Measurements from ENCODE around the gene CDK19.

CDK19 gene

DNA sequence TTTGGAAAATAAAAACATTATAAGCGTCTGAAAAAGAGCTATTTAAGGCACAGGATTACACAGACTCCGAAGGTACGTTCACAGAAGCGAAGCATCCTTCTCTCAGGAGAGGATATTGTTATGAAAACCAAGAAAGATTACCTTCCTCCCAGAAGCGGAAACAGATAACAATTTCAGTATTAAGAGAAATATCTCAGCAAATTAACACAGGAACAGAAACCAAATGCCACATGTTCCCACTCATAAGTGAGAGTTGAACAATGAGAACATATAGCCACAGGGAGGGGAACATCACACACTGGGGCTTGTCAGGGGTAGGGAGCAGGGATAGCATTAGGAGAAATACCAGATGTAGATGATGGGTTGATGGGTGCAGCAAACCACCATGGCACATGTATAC is 109.7 kb downstream of the CDK19 start:
- DNase-seq (ENCODE audit: extremely low read depth in 1 of 2, low read depth in 1 of 2): no peak

DNA sequence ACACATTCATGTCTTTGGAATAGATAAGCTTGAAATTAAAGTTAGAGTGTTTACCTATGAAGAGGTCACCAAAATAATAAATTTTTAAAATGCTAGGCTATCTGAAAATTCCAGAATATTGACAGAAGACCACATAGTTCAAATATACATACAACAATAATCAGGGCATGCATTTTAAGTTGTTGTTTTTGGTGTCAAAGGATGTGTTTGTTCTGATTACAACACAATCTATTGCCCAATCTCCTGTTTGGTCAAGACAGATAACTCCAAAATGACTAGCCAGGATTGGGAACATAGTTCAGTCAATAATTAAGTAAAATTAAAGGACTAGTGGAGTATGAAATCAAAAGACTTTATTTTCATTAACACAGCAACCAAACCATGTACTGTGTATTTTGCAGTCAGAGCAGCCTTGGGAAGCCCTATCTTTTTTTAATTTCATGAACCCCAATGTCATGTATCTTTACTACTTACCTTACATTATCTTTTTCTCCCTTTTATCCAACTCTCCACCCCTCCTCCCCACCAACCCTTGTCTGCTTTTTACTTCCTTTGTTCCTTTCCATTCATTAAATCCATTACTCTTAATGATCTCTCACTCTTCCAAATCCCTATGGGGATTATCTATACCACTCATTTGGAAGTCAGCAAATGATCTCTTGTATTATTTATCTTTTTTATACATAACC is 111.2 kb downstream of the CDK19 start:
- no peak for DNase-seq (ENCODE audit: extremely low read depth in 1 of 2, low read depth in 1 of 2)

DNA sequence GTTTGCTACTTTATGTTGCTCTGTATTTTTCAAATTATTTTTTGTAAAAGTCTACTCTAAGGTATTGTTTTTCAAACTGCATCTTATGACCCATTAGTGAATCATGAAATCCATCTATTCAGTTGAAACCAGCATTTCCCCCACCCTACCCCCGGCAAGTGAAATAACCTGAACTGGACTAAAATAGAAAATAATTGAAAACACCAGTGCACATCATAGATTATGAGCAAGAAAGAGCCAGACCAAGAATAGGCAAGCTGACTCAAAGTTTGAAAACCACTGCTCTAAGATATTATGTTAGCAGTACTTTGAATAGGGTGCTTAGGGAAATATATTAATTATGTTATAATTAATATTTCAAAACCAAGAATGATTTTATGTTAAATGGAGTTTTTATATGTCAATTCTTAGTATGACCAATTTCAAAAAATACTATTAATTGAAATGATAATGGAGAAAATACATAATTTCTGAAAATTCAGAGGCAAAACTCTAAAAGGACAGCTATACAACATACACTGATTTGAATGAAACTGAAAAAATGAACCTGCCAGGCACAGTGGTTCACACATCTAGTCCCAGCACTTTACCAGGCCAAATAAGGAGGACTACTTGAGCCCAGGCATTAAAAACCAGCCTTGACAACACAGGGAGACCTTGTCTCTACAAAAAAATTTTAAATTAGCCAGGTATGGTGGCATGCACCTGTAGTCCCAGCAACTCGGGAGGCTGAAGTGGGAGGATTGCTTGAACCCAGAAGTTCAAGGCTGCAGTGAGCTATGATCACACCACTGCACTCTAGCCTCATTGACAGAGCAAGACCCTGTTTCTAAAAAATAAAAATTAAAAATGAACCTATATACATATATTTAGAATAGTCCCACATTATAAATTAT is 112.0 kb downstream of the CDK19 start:
- DNase-seq (ENCODE audit: extremely low read depth in 1 of 2, low read depth in 1 of 2): no peak

GRCh38 chr6:110699780-110700179 is 115.5 kb downstream of the CDK19 start:
- no peak for DNase-seq (ENCODE audit: extremely low read depth in 1 of 2, low read depth in 1 of 2)

GRCh38 chr6:110693994-110694393 is 121.3 kb downstream of the CDK19 start:
- no peak for DNase-seq (ENCODE audit: extremely low read depth in 1 of 2, low read depth in 1 of 2)

GRCh38 chr6:110693296-110693695 is 122.0 kb downstream of the CDK19 start:
- DNase-seq (ENCODE audit: extremely low read depth in 1 of 2, low read depth in 1 of 2): no peak

DNA sequence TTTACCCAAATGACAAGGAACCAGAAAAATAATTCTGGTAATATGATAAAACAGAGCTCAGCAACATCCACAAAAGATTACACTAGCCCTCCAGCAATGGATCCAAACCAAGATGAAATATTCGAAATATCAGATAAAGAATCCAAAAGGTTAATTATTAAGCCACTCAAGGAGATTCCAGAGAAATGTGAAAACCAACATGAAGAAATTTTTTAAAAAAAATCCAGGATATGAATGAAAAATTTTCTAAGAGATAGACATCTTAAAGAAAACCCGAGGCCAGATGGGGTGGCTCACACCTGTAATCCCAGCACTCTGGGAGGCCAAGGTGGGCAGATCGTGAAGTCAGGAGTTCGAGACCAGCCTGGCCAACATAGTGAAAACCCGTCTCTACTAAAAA is 124.4 kb downstream of the CDK19 start:
- DNase-seq (ENCODE audit: extremely low read depth in 1 of 2, low read depth in 1 of 2): no peak

DNA sequence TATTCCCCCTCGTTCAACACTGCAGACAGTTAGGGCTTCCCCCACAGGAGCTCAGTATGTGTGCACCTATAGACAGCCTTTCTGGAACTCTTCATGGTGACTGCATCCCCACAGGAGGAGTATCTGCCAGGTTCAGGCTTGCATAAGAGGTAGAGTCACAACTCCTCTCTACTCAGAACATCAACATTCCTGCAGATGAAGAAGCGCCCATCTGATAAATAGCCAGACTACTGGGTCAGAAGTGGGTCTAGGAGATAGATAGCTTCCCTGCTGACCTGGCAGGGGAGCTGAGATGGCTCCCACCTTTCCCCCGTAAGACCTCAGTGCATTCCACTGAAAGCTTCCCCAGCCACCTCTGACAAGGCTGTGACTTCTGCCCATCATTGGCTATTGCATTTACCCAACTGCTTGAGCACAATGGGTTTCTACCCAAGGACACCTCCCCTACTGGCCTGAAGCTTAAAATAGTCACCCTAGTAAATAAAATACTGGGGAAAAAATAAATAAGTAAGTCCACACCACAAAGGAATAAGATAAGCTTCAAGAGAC is 125.1 kb downstream of the CDK19 start:
- no peak for DNase-seq (ENCODE audit: extremely low read depth in 1 of 2, low read depth in 1 of 2)

DNA sequence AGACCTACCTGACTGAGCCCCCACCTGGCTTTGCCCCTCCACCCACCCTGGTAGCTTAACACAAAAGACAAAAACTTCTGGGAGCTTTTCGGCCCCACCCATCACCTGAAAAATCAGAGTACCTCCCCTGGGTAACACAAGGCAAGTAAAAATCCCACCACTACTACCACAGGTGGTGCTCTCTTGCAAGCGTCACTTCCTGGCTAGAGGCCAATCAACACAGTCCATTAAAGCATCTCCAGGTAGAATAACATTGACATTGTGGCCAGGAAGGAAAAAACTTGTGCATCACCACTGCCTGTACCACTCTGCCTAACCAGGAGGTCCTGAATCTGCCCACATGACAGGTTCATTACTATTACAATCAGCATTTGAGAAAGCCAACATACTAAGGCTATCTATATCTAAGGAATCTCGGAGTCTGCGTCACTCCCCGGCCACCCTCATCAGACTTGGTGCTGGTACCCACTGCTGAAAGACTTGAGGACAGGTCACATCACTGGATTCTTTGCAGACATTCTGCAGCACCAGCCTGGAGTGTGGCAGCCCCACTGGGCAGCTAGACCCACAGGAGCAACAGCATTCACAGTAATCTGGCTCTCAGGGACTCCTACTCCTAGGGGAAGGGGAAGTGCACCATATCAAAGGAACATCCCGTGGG is 125.9 kb downstream of the CDK19 start:
- no peak for DNase-seq (ENCODE audit: extremely low read depth in 1 of 2, low read depth in 1 of 2)

GRCh38 chr6:110688661-110689268 is 126.5 kb downstream of the CDK19 start:
- no peak for DNase-seq (ENCODE audit: extremely low read depth in 1 of 2, low read depth in 1 of 2)

GRCh38 chr6:110687326-110687725 is 127.9 kb downstream of the CDK19 start:
- no peak for DNase-seq (ENCODE audit: extremely low read depth in 1 of 2, low read depth in 1 of 2)

DNA sequence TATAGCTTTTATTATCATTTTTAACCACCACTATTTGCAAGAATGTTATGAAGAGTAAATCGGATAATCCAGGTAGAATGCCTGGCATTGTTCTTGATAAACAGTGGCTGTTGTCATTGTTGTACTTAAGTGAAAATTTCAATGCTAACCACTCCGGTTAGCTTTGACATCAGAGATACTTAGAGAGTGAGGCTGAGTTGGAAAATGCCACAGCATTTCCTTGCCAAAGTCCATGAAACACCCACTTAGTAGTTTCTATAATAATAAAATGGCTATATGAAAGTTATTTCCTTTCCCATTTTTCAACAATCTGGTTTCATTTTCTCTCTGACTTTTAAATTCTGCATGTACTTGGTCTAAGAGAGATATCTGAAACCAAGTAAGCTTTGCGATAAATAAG is 132.0 kb downstream of the CDK19 start:
- DNase-seq (ENCODE audit: extremely low read depth in 1 of 2, low read depth in 1 of 2): no peak

DNA sequence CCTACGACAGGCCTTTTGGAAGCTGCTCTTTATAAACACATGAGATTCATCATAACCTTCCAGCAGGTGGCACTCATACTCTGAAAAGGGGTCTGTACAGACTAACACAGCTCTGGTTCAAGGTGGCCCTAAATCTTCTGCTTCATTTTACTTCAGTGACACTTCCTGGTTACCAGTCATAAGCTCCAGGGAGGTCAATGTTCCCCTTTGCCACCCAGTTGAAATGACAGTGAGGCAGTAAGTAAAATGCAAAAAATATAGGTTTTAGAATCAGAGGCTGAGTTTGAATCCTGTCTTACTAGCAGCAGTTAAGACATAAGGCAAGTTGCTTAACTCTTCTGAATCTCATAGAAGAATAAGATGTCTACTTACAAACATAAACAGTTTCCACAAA is 132.8 kb downstream of the CDK19 start:
- DNase-seq (ENCODE audit: extremely low read depth in 1 of 2, low read depth in 1 of 2): peak in 1 of 2 donors; percentile 33

- DNase-seq (ENCODE audit: extremely low read depth in 1 of 2, low read depth in 1 of 2): no peak
Observed at GRCh38 chr6:110681543-110682459, 133.5 kb downstream of the CDK19 start.

- DNase-seq (ENCODE audit: extremely low read depth in 1 of 2, low read depth in 1 of 2): no peak
Observed at GRCh38 chr6:110676396-110676795, 138.9 kb downstream of the CDK19 start.

DNA sequence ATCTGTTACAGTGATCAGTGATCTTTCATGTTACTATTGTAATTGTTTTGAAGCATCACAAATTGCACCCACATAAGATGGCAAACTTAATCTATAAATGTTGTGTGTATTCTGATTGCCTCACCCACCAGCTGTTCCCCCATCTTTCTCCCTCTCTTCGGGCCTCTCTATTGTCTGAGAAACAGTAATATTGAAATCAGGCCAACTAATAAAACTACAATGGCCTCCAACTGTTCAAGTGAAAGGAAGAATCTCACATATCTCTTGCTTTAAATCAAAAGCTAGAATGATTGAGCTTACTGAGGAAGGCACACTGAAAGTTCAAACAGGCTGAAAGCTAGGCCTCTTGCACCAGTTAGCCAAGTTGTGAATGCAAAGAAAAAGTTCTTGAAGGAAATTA is 141.2 kb downstream of the CDK19 start:
- DNase-seq (ENCODE audit: extremely low read depth in 1 of 2, low read depth in 1 of 2): no peak

DNA sequence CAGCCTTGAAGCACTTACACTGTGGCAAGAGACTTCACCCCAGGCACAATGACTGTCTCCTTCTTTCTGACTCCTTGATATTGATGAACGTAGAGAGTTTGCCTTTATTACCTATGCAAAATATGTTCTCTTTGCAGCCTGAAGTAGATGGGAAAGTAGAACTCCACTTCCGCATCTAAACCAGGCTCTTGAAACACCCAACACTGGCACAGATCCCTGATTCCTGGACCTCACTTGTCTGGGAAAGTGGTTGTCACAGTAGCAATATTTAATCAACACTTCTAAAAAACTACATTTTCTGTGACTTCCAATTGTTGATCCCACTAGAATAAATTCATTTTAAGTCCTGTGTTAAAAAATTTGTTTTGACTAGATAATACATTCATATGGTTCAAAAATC is 143.1 kb downstream of the CDK19 start:
- no peak for DNase-seq (ENCODE audit: extremely low read depth in 1 of 2, low read depth in 1 of 2)

DNA sequence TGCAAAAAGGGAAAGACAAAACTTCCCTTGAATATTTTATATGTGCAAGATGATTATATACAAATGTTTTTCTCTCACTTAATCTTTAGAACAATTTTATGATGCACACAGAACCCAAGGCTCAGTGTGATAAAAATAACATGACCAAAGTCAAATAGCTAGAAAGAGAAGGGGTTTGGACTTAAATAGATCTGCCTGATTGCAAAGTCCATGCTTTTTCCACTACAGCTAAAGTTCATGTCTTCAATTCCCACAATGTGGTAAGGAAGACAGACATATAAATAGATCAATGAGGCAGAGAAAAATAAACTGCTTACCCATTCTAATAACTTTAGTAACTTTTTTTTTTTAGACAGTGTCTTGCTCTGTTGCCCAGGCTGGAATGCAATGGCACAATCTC is 143.8 kb downstream of the CDK19 start:
- DNase-seq (ENCODE audit: extremely low read depth in 1 of 2, low read depth in 1 of 2): no peak

GRCh38 chr6:110665600-110665999 is 149.7 kb downstream of the CDK19 start:
- no peak for DNase-seq (ENCODE audit: extremely low read depth in 1 of 2, low read depth in 1 of 2)

GRCh38 chr6:110664933-110665332 is 150.3 kb downstream of the CDK19 start:
- DNase-seq (ENCODE audit: extremely low read depth in 1 of 2, low read depth in 1 of 2): no peak
